ENCODE measurements around the gene NDUFAF7.
"Not testable (repeated sequence)": the region's sequence is repeated elsewhere in the genome, so short reads cannot be mapped to it uniquely, and the experiment has no call there.

The NDUFAF7 gene

DNA sequence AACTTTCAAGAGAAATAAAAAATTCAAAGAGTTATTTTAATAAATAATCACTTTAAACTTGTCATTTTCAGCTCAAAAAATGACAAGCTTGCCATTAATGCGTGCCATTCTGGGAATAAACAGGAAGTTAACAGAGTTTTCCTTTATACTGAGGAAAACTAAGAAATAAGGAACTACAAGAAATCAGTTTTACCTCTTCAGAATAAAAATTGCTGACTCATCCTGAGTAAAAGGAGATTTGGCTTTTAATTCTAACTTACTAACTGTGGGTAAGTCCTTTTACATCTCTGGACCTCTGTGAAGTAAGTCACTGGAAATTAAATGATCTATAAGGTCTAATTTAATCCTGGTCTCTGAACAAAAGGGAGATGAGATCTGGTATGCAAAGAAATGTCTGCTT lies 16.2 kb upstream of the NDUFAF7 start:
- no peak for DNase-seq

DNA sequence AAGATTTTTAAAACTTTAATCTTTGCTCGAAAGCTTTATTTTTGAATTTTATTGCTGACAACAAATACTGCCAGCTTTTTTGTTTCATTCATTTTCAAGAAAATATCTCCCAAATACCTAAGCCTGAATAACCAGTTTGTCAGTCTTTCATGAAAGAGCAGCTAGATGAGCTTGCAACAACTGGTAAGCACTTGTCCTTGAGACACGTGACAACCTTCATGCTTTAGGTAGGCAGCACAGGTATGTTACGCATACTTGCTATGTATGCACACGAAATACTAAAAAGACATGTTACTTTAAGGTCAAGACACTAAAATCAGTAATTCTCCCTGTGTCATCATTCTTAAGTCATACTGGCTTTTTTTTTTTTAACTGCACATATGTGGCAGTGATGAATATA lies 12.4 kb upstream of the NDUFAF7 start:
- DNase-seq, result no peak

DNA sequence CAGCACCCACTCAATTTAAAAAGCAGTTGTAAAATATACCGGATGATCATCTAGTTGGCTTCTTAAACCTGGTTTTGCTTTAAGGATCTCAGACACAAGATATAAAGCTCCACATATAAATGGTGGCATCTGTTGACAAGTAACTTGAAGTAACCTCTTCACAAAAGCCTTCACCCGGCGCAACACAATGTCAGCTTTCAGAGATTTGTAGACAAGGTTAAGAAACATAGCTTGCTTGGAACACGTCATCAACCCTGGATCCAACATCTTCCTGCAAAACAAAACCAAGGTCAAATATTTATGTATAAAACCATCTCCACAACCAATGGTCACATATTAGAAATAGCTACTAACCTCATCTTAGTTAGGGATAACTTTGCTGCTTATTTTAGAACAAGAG lies 8.3 kb upstream of the NDUFAF7 start:
- DNase-seq, result no peak

DNA sequence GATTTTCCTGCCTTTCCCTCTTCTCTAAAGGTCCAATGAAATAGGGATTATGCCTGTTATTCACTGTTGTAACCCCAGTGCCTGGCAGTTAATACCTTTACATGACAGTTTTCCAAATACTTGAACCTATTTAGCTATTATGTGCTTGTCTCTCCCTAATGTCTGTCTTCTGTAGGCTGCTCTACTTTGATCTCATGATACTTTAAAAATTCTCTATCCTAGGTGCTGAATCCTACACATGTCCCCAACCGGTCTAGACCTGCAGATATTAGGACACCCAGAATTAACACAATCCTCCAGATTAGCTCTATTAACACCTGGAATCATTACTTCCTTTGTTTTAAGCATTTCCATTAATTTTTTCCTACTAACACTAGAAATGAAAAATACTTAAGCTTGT lies 7.4 kb upstream of the NDUFAF7 start:
- DNase-seq, result no peak

DNA sequence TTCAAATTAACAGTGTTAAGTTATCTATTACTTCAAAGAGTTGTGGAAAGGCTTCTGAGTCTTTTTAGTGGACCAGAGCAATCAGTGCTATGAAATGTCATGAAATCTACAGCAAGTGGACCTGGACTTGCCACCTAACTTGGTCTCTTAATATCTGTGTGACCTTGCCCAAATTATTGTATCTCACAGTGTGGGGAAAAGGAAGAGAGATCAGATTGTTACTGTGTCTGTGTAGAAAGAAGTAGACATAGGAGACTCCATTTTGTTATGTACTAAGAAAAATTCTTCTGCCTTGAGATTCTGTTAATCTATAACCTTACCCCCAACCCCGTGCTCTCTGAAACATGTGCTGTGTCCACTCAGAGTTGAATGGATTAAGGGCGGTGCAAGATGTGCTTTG lies 6.3 kb upstream of the NDUFAF7 start:
- DNase-seq, result not testable (repeated sequence)

DNA sequence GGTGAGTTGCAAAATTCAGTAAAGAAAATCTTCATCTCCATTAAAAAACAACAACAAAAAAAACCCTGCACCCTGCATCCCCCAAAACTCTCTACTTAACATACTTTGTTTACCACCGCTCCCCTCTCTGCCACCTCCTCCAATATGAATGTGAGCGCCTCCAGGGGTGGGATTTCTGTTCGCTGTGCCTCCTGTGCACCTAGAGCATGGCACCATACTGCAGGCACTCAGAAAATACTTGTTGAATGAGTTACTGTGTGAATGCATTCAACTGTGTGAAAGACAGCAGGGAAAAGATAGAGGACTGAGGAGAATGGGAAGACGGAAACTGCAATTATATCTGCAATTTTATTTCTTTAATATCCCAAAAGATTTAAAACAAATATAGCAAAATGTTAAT lies 4.6 kb upstream of the NDUFAF7 start:
- no peak for DNase-seq

DNA sequence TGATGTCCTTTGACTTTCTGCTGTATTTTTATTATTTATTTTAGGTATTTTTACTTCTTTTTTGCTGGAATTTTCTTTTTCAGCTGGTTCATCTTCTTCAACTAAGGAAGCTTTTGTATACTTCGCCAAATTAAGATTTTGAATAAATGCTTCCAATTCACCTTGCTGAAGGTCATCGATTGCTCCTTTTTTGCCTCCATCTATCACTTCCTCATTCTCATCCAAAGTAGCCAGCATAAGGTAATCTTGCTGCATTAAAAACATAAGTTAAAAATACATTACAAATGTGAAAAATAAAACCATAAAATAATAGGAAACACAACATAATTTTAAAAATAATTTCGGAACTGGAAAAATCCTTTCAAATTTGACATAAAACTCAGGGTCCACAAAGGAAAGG lies 2.7 kb upstream of the NDUFAF7 start:
- no peak for DNase-seq

DNA sequence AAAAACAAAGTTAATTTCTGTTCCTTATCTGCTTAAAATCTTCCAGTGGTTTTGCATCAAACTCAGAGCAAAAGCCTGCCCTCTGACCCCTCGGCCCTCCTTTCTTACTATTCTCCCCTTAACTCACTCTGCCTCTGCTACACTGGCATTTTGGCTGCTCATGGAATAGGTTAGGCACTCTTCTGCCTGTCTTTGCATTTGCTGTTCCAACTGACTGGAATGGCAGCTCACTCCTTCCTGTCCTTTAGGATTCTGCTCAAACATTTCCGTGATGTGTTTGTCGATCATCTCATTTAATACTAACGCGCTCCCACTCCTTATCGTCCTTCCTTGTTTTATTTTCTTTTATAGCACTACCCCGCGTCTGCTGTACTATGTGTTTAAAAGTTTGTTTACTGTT lies 877 bp upstream of the NDUFAF7 start:
- DNase-seq, result no peak

DNA sequence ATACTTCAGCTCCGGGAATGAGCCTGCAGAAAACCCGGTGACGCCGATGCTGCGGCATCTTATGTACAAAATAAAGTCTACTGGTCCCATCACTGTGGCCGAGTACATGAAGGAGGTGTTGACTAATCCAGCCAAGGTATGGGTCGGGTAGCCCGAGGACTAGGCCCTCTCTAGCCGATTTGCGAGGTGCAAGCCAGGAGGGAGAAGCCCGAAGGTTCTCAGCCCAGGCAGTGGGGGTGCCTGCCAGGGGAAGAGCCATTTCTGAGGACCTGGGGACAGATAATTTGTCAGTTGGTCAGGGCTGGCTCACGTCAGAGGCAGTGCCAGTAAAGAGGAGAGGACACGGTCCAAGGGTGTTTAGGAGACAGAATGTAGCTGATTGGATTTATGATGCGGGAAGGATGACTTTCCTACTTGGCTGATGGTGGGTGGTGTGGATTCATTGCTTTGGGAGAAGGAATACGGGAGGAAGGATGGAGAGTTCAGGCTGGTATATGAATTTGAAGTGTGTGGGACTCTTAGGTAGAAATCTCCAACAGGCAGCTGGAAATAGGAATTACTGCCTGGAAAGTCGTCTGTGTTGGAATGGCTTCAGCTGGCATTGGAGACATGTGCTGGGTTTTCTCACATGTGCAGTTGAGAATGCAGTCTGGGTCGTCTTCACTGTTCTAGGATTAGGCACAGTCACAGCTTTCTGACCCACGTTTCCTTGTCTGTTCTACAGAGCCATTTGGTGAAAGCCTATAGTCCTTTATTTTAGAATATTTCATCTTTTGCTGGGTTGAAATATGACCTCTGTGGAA lies 874 bp downstream of the NDUFAF7 start:
- DNase-seq, result no peak

DNA sequence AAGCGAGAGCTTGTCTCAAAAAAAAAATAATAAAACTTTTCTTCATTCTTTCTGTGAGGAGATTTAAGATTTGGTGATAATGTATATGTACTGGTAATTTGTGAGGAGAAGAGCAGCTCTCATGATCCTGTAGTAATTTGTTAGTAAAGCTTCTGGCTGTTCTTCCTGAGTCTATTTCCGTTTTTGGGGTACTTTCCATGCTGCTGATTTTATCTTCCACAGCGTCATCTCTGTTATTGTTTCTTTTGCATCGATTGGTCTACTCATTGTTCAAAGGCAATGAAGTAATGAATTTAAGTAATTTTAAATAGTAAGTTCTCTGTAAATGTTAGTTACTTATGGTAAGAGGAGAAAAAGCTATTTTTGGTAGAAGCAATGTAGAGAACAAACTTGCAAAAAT lies 12.0 kb downstream of the NDUFAF7 start:
- no peak for DNase-seq

DNA sequence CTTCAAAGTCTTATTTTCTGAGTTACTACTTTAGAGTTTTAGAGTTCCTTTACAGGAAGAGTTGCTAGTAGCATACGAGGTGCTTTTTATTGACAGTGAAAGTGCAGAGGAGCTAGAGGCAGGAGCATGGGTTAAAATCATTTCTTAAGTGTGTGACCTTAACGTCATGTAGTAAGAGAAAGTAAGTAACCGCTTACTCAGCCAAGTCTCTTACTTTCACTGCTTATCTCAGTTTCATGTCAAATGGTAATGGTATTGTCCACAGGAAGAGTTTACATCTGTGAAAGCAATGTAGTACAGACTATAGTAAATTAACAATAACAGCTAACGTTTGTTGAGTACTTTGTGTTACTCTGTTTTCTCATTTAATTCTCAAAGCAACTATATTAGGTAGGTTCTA lies 12.6 kb downstream of the NDUFAF7 start:
- DNase-seq, result no peak

DNA sequence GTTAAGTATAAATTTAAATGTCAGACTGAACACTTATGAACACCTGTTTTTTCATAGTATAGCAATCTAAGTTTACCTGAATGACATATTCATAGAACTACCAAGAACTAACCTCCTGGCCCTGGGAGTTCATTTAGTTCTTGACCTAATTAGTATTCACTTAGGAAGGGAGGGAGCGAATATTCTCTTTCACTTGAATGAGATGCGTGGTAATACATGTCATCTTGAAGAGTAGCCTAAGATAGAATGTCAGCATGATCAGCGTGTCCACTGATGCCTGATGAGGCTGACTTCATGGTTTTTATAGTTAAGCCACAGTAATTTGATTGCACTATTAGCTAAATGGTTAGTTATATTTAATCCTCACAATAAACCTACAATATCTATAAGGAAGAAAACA lies 13.3 kb downstream of the NDUFAF7 start:
- no peak for DNase-seq

DNA sequence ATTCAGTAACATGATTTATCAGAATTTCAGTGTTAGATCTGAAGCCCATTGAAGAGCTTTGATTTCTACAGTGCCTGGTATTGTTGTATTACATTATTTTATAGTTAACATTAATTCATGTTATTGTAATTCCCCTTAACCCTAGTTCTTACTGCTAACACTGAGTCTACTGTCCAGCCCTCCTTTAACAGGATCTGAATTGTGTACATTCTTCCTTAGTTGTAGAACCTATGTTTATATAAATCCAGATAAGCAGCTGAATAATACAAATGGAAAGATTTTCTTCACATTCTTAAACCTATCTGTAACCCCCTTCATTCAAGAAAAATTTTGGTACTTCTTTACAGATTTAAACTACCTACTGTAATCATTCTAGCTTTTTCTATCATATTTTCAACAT lies 14.7 kb downstream of the NDUFAF7 start:
- DNase-seq, result no peak

DNA sequence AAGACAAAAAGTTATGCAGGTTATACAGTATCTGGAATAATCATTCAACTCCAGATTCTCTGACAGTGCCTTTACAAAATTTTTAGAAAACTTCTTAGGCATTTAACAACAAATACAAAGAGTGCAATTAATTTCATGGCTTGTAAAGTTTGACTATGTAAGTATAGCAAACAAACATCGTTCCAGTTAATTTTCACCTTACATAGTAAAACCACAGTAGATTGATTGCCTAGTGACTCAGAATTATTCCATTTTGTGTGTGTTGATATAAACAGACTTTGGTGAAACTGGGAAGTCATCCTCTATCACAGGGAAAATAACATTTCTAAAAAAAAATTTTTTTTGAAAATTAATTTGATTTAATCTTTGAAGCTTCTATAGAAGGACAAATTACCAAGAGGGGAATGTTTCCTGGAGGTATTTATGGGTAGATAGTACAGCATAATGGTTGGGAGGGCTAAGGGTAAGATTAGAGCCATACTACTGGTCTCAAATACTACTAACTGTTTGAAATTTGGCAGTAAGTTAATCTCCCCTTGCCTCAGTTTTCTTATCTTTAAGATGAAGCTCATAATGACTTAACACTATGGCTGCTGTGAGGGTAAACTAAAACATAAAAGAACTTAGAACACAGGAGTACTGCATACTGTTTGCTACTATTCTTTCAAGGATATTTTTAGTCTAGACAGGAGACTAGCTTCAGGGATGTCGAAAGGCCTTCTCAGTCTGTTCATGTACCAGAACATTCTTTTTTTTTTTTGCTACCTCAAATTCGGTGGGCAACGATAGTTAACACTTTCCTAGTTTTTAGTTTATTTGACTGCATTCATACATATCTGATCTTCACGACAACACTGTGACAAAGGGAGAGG lies 19.6 kb downstream of the NDUFAF7 start:
- no peak for DNase-seq

DNA sequence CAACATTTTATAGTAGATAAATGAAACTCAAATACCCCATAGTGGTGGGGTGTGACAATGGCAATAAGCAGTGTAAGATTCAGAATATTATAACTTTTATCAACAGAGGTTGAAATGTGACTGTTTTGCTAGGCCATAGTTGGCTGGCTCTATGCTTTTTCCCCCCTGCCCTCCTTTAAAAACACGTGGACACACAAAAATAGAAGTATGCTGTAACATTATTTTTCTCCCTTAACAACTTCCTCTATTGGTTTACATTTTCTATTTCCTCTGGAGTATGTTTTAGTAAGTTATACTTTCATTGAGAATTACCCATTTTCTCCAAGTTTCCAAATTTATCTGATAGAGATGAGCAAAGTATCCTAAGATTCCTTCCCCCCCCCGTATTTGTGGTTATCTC lies 31.1 kb downstream of the NDUFAF7 start:
- no peak for DNase-seq

DNA sequence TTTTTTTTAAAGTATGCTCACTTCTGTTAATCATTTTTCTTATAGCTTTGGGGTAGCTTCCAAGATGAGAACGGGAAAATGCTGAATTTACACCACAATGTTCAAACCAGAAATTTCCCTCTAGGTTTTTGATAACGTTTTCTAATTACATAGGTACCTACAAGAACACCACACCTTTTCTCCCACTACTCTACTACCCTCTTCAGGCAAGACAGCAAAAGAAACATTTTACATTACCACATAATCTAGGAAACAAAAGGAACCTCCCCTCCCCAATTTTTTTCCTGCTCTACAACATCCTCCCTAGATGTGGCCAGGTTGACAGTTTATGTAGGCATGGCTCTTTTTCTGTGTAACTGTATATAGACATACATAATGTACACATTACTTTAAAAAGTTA lies 32.4 kb downstream of the NDUFAF7 start:
- DNase-seq, result no peak

DNA sequence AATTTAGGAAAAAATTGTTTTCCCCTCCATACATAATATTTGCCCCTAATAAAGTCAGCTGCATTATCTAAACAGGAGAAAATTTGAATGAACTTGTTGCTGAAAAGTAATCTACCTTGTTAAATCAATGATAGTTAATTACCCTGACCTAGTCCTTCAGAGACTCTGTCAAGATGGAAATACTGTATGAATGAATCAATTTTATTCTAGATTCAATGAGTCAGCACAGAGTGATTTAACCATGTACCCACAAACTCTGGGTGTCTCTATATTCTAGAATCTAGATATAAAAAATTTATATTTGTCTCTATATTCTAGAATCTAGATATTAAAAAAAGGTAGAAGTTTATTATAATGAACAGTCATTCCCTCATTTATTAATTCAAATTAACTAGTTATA lies 36.2 kb downstream of the NDUFAF7 start:
- DNase-seq, result no peak

DNA sequence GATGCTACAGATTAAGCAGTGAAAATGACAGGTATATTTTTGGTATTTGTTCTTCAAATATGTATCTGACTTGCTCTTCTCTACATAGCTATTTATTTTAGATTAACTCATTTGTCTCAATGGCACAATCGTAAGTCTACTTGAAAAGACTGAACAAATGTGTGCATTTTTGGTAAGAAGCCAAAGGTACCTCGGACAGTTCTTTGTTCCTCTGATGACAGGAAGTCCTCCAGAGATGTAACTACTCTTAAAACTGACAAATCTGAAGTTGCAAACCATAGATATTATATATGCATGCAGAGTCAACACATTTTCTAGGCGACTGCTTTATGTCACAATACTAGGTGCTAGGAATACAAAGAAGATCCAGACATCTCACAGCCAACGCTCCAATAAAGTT lies 36.7 kb downstream of the NDUFAF7 start:
- no peak for DNase-seq

DNA sequence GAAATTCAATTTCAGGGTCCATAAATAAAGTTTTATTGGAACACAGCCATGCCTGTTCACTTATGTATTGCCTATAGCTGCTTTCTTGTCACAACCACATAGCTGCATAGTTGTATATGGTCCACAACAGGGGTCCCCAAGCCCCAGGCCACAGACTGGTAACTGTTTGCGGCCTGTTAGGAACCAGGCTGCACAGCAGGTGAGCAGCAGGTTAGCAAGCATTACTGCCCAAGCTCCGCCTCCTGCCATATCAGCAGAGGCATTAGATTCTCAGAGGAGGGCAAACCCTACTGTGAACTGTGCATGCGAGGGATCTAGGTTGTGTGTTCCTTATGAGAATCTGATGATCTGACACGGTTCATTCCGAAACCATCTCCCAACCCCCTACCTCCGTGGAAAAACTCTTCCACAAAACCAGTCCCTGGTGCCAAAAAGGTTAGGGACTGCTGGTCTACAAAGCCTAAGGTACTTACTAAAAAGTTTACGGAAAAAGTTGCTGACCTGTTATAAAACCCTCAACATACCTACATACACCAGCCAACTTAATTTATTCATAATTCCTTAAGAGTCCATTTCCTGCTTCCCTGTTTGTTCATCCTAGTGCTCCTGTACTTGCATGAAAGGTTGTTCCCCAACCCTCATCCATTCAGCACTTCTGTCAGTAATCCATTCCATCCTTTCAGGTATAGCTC lies 40.1 kb downstream of the NDUFAF7 start:
- no peak for DNase-seq

DNA sequence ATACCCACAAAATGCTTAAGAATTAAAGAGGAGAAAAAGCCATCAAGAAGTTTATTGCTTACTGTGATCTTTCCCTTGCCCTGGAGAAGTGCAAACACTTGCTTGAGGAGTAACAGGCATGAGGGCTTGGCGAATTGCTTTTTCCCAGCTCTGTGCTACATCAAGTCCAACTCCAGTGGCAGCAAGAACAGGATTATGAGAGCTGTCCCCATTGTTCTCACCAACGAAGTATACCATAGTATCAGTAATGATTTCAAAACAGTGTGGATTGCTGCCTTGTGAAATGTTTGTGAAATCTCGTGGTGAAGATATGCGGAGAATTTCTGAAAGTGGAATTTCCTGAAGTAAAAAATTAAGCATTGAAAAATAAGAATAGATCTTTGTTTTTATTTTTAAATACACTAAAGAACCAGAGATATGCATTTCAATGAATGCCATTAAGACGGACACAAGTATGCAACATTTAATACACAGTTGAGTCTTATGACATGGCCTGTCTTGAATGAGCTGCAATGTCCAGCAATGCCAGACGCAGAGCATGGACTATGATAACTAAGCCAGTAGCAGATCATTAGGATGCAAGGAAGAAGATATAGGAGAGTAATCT lies 43.0 kb downstream of the NDUFAF7 start:
- DNase-seq, result no peak

DNA sequence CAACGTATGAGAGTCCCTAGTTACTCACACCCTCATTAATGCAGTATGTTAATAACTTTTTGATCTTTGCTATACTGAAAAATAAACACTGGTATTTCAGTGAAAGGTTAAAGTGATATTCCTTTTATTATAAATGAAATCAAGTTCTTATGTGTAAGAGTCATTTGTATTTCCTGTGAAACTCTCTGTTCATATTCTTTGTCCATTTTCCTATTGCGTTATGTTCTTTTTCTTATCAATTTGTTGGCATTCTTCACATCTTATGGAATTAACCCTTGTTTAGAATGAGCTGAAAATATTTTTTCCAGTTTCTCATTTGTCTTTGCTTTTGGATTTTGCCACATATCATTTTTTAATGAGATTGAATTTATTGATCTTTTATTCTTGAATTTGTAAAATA lies 44.8 kb downstream of the NDUFAF7 start:
- no peak for DNase-seq

DNA sequence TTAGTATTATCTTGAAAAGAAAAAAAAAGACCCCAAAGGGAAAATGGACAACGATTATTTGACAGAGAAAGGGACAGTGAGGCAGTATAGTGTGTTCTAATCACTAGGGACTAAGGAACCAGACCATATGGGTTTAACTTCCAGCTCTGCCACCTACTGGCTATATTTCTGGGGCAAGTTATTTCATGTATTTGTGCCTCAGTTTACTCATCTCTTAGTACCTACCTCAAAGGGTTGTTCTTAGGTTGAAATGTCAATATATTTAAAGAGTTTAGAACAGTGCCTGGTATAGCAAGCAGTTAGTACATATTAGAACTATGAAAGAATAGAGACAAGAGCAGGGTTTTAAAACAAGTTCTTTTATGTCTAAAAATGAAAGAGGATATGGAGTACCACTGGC lies 50.5 kb downstream of the NDUFAF7 start:
- no peak for DNase-seq

DNA sequence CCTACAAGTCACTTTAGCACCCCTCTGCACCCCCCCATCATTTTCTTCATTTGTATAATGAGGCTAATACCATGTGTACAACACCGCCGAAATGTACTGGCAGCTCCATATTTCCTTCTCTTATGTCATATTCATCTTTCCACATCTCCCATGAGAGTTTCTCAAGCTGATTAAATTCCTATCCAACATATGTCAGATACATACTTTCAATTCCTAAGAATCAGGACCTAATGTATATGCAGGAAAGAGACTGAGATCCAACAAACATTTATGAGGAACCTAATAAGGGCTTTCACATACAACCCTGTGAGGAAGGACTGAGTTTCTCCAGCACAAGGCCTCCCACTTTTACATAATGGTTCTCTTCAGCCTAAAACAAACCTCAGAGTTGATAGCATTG lies 51.3 kb downstream of the NDUFAF7 start:
- no peak for DNase-seq
